Limb (tissue), 2 donors: ENCODE results near the gene DNM3.
"Not testable (repeated sequence)": the region's sequence is repeated elsewhere in the genome, so short reads cannot be mapped to it uniquely, and the experiment has no call there.

Experiments
- DNase-seq, 2 donors: peaks; one replicate each; pipeline ENCODE4 v3.0.0-alpha.2; 2016; ENCODE audit errors: extremely low spot score in 2 of 2

Gene DNM3

DNA sequence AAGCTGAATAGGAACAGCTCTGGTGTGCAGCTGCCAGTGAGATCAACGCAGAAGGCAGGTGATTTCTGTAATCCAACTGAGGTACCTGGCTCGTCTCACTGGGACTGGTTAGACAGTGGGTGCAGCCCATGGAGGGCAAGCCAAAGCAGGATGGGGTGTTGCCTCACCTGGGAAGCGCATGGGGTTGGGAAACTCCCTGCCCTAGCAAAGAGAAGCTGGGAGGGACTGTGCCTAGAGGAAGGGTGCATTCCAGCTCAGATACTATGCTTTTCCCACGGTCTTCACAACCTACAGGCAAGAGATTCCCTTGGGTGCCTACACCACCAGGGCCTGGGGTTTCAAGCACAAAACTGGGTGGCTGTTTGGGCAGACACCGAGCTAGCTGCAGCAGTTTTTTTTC, 183.2 kb downstream of the DNM3 start:
- no peak for DNase-seq

GRCh38 chr1:172024944-172025738, 183.8 kb downstream of the DNM3 start:
- not testable (repeated sequence) for DNase-seq

DNA sequence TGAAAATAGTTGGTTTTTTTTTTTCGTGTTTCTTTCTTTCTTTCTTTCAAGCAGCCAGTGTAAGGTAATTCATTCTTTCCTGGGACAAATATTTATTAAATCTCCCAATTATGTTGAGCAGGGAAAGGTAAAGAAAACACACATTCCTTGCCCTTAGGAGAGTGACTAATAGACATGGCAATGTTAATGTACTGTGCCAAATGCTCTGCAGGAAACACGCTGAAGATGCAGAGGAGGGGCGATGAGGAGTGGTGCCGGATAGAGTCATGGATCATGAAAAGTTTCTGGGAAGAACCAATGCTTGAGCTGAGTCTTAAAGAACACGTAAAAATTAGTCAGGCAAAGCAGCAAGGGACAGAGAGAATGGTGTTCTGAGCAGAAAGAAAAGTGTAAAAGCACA, 199.2 kb downstream of the DNM3 start:
- no peak for DNase-seq

DNA sequence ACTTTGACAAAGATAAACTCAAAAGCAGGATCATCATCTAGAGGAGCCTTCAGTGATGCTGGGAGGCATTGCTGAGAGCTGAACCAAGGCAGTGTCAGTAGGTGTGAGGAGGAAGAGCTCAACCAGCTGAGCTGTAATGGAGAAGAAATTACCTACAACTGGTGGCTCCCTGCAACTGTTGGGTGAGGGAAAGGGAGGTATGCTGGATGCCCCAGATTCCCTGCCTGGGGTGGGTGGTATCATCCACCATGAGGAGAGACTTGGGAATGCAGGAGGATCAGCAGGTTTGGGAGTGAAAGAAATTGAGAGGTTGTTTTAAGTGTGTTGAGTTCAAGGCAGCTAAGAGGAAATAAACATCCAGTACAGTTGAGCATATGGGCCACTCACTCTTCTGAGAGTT, 199.8 kb downstream of the DNM3 start:
- DNase-seq = no peak

GRCh38 chr1:172041742-172042141, 200.4 kb downstream of the DNM3 start:
- DNase-seq = peak in 1 of 2 donors; percentile 79

DNA sequence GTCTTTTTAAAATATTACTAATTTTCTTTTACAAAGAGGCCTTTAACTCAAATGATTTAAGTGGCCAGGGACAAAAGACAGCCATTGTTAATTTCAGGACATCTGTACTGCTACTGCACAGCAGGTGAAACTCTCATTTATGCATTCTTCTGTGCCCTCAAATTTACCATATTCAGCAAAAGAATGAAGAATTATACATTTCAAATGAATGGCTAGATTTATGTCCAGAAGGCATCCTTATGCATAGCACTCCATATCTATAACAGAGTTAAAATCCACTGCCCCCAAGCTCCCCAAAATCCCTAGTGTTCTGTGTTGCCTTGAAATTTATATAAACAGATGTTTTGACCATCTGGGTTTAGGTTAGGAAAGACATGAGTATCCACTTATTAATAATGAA, 202.6 kb downstream of the DNM3 start:
- no peak for DNase-seq

DNA sequence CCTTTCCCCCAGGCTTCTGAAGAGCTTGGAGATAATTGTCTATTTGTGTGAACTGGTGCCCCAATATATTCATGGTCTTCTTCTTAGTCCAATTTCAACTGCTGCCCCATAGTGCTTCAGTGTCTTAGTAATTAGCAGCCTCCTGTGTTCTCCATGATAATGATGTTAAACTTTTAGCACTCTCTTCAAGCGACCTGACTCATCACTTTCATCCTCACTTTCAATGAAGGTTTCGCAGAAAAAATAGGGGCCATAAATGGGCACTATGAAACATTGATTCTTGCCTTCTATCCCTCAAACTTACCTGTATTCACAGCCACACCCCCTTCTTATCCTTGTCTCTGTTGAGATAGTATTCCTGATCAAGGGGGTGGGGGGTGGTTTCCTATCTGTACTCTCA, 210.6 kb downstream of the DNM3 start:
- DNase-seq = no peak

- no peak for DNase-seq
Measured at GRCh38 chr1:172054172-172054571, 212.9 kb downstream of the DNM3 start.

GRCh38 chr1:172055816-172056419, 214.6 kb downstream of the DNM3 start:
- not testable (repeated sequence) for DNase-seq

- no peak for DNase-seq
Measured at GRCh38 chr1:172068334-172068733, 227.0 kb downstream of the DNM3 start.

DNA sequence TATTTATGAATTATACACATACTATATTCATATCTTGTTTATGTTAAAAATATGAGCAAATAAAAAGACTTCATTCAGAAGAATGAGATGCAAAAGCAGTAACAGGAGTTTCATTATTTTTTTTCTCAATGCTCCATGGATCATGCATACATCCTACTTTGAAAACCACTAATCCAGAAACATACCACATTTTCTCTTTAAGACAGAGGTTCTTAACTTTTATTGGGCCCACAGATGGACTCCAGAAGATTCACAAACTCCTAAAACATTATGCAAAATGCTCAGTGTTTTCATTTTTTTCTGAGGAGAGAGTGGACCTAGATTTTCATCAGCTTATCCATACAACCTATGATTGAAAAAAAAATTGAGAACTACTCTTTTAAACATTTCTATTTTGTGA, 227.8 kb downstream of the DNM3 start:
- no peak for DNase-seq

DNA sequence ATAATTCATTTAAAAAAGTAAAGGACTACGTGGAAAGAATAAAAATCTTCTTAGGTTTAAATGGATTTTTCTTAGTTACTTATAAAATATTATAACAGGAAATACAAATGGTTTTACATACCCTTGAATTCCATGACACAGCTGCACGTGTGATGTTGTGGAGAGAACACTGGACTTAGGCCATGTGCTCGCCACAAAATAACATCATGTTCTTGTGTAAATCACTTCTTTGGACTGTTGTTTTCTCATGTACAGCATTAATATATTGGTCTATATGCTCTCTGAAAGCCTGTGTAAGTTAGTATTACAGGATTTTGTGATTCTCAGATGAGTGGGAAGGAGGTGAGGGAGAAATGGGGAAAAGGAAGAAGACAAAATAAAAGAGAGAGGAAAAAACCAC, 228.2 kb downstream of the DNM3 start:
- peak in 1 of 2 donors; percentile 67 for DNase-seq

DNA sequence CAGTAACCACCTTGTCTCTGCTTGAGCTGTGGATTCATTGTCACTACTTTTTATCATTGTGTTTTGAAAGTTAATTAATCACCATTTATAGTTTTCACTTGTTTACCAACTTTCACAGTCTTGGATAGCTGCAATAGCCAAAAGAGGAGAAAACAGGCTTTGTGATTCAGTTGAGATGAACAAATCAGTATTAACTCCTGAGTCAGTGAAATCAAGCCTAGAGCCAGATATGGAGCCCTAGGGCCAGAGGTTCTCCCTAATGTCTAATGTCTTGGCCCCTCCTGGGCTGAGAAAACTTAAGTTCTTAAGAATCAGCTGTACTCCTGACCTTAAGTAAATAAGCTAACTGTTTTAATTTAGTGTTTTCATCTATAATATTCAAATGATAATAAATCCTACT, 228.8 kb downstream of the DNM3 start:
- no peak for DNase-seq

DNA sequence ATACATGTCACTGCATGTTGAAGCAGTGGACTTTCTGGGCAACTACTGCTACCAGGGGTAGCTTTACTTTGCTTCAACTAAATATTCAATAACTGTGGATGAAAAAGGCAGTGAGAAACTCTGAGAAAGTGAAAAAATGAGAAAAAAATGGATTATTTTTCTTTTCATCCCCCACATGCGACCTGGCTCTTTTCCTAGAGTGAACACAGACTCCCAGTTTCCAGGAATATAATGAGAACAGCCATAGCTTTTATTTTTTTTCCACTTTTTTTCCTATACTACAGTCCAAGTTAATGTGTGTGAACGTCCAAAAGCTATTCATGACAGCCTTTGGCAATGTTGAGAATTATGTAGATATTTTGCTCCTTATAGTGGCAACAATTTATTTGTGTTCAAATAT, 230.4 kb downstream of the DNM3 start:
- peak; percentile 45 to 89 for DNase-seq

- not testable (repeated sequence) for DNase-seq
Measured at GRCh38 chr1:172079859-172080258, 238.6 kb downstream of the DNM3 start.

GRCh38 chr1:172083191-172083590, 241.9 kb downstream of the DNM3 start:
- DNase-seq = no peak

GRCh38 chr1:172084876-172085275, 243.6 kb downstream of the DNM3 start:
- DNase-seq = no peak

DNA sequence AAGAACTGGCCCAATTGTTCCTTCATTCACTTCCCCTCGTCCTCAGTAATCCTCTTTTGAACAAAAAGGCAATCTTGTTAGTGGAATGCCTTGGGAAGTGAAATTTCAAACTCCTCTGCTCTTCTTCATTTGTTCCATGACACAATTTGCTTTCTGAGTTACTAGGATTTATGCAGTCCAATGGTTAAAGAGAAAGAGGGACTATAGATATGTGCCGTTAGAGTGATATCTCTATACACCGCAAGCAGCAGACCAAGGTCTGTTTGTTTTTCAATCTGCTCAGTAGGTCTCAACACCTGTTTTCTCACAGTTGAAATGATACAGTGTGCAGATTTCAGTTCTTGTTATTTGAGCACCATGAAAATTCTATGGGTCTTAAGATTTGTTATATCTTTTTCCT, 244.0 kb downstream of the DNM3 start:
- no peak for DNase-seq

DNA sequence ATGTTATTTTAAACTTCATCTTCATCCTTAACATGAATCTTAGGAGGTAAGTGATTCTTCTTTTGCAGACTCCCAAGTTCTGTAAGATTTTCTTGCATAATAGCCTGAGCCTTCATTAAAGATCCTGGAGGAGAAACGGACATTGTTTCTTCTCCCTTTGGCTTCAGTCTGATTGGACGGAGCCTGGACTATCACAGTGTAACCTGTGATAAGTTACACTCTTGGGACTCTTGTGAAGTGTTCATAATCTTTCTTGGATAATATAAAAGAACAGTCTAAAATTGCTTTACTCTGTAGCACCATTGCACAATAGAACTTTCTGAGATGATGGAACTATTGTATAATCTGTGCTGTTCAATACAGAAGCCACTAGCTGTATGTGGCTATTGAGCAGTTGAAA, 244.8 kb downstream of the DNM3 start:
- no peak for DNase-seq

- DNase-seq = no peak
Measured at GRCh38 chr1:172088256-172088655, 247.0 kb downstream of the DNM3 start.

DNA sequence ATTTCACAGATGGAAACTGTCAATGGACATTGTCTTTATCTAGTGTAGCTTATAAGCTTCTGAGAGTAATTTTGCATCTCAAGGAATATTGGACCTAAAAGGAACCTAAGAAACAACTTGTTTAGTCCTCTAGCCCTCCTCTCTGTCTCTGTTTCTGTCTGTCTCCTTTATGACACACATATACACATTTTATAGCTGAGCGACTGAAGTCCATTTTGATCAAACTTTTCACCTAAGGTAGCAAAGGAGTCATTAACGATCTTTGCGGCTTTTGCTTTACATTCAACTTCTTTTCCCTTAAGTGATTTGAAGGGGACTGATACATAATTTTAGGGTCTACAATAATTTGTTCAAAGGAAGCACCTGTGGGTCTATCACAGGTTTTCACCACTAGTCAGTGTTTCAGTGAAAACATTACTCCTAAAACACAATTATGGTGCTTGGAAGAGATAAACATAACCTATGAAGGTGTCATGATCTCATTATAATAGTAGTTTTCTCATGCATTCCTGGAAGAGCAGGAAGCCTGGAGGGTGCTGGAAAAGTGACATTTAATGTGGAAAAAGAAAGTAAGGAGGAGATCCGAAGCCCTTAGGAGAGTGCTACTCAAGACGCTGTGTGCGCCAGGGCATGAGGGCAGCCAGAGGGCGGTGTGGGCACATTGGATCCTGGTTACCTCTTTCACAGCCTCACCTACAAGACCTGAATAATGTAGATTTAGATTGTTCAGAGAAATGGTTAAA, 248.6 kb downstream of the DNM3 start:
- DNase-seq = peak in 1 of 2 donors; percentile 42

GRCh38 chr1:172090511-172090817, 249.2 kb downstream of the DNM3 start:
- no peak for DNase-seq

DNA sequence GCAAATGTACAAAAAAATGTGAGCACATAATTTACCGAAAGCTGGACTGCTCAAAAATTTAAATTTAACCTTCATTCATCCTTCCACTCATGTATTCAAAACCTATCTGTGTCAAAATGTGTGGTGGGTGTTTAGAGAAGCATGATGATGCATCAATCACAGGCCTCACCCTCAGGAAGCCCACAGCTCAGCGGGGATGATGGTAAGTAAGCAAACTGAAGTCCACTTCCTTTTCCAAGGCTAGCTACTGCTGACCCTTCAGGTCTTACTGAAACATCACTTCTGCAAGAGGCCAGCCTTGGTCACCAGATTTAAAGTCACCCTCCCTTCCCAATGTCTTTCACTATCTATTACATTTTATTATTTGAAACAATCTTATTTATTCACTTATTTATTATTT, 254.5 kb downstream of the DNM3 start:
- DNase-seq = no peak
